Neuronal stem cell (in vitro differentiated cells): ENCODE measurements around the gene CPT1C.

ENCODE experiments used
- DNase-seq: peaks from one replicate; pipeline ENCODE4 v3.0.0-alpha.2; 2013; ENCODE audit warnings: low spot score
- H2AFZ ChIP-seq: one replicate; pipeline ENCODE4 v1.6.1; 2013; ENCODE audit warnings: mild to moderate bottlenecking, low read length, inconsistent platforms
- H2AK5ac ChIP-seq: 2 replicates; pipeline ENCODE4 v1.6.1; 2013; ENCODE audit warnings: low read depth, mild to moderate bottlenecking, inconsistent platforms, low read length, moderate library complexity, mixed read lengths
- H2BK120ac ChIP-seq: 2 replicates; pipeline ENCODE4 v1.6.1; 2013; ENCODE audit warnings: low read depth, mild to moderate bottlenecking, inconsistent platforms, low read length, moderate library complexity, mixed read lengths
- H2BK12ac ChIP-seq: one replicate; pipeline ENCODE4 v1.6.1; 2013; ENCODE audit warnings: low read length, inconsistent platforms
- H2BK15ac ChIP-seq: 2 replicates; pipeline ENCODE4 v1.6.1; 2013; ENCODE audit warnings: mild to moderate bottlenecking, low read length, inconsistent platforms, mixed read lengths
- H2BK5ac ChIP-seq: one replicate; pipeline ENCODE4 v1.6.1; 2013; ENCODE audit warnings: inconsistent platforms, mild to moderate bottlenecking, low read length, moderate library complexity
- H3K14ac ChIP-seq: one replicate; pipeline ENCODE4 v1.6.1; 2013; ENCODE audit warnings: low read length, inconsistent platforms
- H3K18ac ChIP-seq: 2 replicates; pipeline ENCODE4 v1.6.1; 2013; ENCODE audit warnings: low read length, inconsistent platforms
- H3K23ac ChIP-seq: 2 replicates; pipeline ENCODE4 v1.6.1; 2013; ENCODE audit warnings: low read depth, mild to moderate bottlenecking, mixed read lengths, low read length, inconsistent platforms; ENCODE audit not compliant: poor library complexity
- H3K27ac ChIP-seq: replicated peaks from 3 replicates; pipeline ENCODE4 v1.5.1; 2013; ENCODE audit warnings: low read length, inconsistent platforms
- H3K27me3 ChIP-seq, 3 experiments: 2 replicates each; pipeline ENCODE4 v1.6.1; 2013; ENCODE audit warnings: low read length in 3 of 3, mild to moderate bottlenecking in 2 of 3, inconsistent platforms in 1 of 3, low read depth in 1 of 3, mixed read lengths in 1 of 3, moderate library complexity in 1 of 3; ENCODE audit not compliant: control insufficient read depth in 3 of 3, insufficient read depth in 3 of 3
- H3K36me3 ChIP-seq, 2 donors: replicated peaks in 1 of 2; 2 replicates each; pipeline ENCODE4 v1.6.1; 2013; ENCODE audit warnings: low read length in 2 of 2; ENCODE audit not compliant: control insufficient read depth in 2 of 2, insufficient read depth in 2 of 2
- H3K4ac ChIP-seq: 2 replicates; pipeline ENCODE4 v1.6.1; 2013; ENCODE audit warnings: inconsistent platforms, mild to moderate bottlenecking, low read length, moderate library complexity
- H3K4me1 ChIP-seq, 2 donors: 1 replicate in 1 of 2; 2 replicates in 1 of 2; pipeline ENCODE4 v1.6.1; 2013; ENCODE audit warnings: low read length in 2 of 2, low read depth in 1 of 2; ENCODE audit not compliant: control insufficient read depth in 2 of 2, insufficient read depth in 1 of 2
- H3K4me2 ChIP-seq: one replicate; pipeline ENCODE4 v1.6.1; 2013; ENCODE audit warnings: mild to moderate bottlenecking, low read length, inconsistent platforms; ENCODE audit not compliant: insufficient read depth, poor library complexity, severe bottlenecking
- H3K4me3 ChIP-seq, 2 donors: 2 replicates each; pipeline ENCODE4 v1.5.1; 2013; ENCODE audit warnings: low read length in 2 of 2, mild to moderate bottlenecking in 2 of 2, inconsistent platforms in 1 of 2, moderate library complexity in 1 of 2
- H3K79me1 ChIP-seq: one replicate; pipeline ENCODE4 v1.6.1; 2013; ENCODE audit warnings: low read depth, mild to moderate bottlenecking, inconsistent platforms, low read length, moderate library complexity
- H3K9ac ChIP-seq: one replicate; pipeline ENCODE4 v1.6.1; 2013; ENCODE audit warnings: mild to moderate bottlenecking, low read depth, low read length, inconsistent platforms; ENCODE audit not compliant: poor library complexity
- H3K9me3 ChIP-seq, 2 donors: replicated peaks in 1 of 2; 2 replicates each; pipeline versions ENCODE3 to v1.6.1; 2013; ENCODE audit warnings: low read length in 2 of 2, mild to moderate bottlenecking in 2 of 2, inconsistent platforms in 1 of 2, low read depth in 1 of 2, mixed read lengths in 1 of 2, moderate library complexity in 1 of 2; ENCODE audit not compliant: control insufficient read depth in 2 of 2, insufficient read depth in 1 of 2
- H4K8ac ChIP-seq: one replicate; pipeline ENCODE4 v1.6.1; 2013; ENCODE audit warnings: low read depth, mild to moderate bottlenecking, inconsistent platforms, low read length, moderate library complexity
- H4K91ac ChIP-seq: one replicate; pipeline ENCODE4 v1.6.1; 2013; ENCODE audit warnings: low read length, low read depth, mild to moderate bottlenecking, inconsistent platforms; ENCODE audit not compliant: poor library complexity
- WGBS, 2 donors: extraction: QIAGEN DNeasy Blood & Tissue Kit; methylation state at CpG; one replicate each; pipeline ENCODE4 v1.1.7; 2013; ENCODE audit warnings: missing lambda C conversion rate in 2 of 2, mixed read lengths in 1 of 2; ENCODE audit not compliant: insufficient read length in 2 of 2, insufficient replicate concordance in 1 of 2; ENCODE audit errors: extremely low coverage in 2 of 2; 5-methylcytosine and 5-hydroxymethylcytosine counted together

Gene CPT1C

GRCh38 chr19:49657493-49658138, 33.3 kb upstream of the CPT1C start:
- Histone ChIP-seq H3K27ac (no peak overlapping the region), H3K9me3 (peaks cover 4 to 5% of the 10 kb centered on the region in 2 donors), H3K14ac (no peak overlapping the region), H2BK5ac (peak overlapping the region; percentile 75), H4K8ac (no peak overlapping the region), H3K4ac (no peak overlapping the region), H3K4me1 (no peaks in the 10 kb centered on the region), H2AK5ac (no peak overlapping the region), H3K27me3 (no peaks in the 10 kb centered on the region), H3K4me2 (no peak overlapping the region), H3K18ac (no peak overlapping the region), H3K9ac (no peak overlapping the region), H2BK15ac (no peak overlapping the region), H3K36me3 (peaks cover 74 to 99% of the 10 kb centered on the region in 2 donors), H3K4me3 (no peak overlapping the region), H2BK120ac (no peak overlapping the region), H2AFZ (no peak overlapping the region), H4K91ac (no peak overlapping the region), H3K79me1 (peaks cover 20% of the 10 kb centered on the region), H2BK12ac (no peak overlapping the region), H3K23ac (no peak overlapping the region)
- WGBS, 2 donors = no CpG with 5 or more reads among the region's 22 CpGs
- no peak for DNase-seq

GRCh38 chr19:49658139-49658517, 32.8 kb upstream of the CPT1C start:
- Histone ChIP-seq H3K9me3 (peaks cover 4 to 5% of the 10 kb centered on the region in 2 donors), H2AFZ (no peak overlapping the region), H3K36me3 (peaks cover 74 to 99% of the 10 kb centered on the region in 2 donors), H2BK120ac (no peak overlapping the region), H3K9ac (no peak overlapping the region), H3K4ac (no peak overlapping the region), H3K79me1 (peaks cover 15% of the 10 kb centered on the region), H2AK5ac (no peak overlapping the region), H4K8ac (no peak overlapping the region), H3K23ac (no peak overlapping the region), H4K91ac (no peak overlapping the region), H2BK12ac (no peak overlapping the region), H2BK15ac (no peak overlapping the region), H3K27me3 (no peaks in the 10 kb centered on the region), H3K27ac (no peak overlapping the region), H3K14ac (no peak overlapping the region), H2BK5ac (no peak overlapping the region), H3K4me1 (no peaks in the 10 kb centered on the region), H3K4me3 (no peak overlapping the region), H3K4me2 (no peak overlapping the region), H3K18ac (no peak overlapping the region)
- no CpG with 5 or more reads among the region's 15 CpGs for WGBS, 2 donors
- DNase-seq = no peak

DNA sequence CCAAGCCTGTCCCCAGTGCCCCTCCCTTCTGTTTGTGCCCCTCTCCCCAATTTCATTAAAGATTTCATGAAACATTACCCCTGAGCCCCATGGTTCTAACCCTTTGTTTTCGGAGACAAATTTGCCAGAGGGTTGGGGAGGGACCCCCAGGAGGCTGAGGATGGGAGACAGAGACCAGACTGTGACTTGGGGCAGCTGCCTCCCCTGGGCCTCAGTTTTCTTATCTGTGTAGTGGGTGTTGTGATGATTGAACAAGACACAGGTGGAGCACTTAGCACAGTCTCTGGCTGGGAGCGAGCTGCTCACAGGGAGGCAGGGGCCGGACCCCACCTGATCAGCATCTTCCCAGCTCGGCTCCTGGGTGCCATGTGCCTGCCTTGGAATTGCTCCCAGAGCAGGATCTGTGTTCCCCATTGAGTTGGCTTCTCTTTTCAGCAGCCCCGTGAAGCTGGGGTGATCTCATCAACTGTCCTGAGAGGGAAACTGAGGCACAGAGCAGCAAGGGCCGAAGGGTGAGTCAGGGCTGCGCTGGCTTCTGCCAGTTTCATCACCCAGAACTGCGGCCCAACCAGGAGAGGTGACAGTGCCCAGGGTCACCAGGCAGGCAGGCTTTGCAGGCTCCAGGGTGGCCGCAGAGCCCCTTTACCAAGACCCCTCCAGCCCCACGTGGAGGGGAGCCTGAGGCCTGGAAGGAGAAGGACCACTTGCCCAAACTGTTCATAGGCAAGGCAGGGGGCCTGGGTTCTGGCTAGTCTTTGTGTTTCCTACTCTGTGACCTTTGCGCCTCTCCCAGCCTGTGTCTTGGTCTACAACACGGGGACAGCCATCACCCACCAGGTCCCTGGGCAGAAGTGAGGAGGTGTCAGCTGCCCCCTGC, 32.1 kb upstream of the CPT1C start:
- H3K36me3 ChIP-seq = peaks cover 70 to 95% of the 10 kb centered on the region in 2 donors
- no peak overlapping the region for H4K8ac ChIP-seq
- peak overlapping the region; percentile 43 for H2BK12ac ChIP-seq
- H3K9me3 ChIP-seq = peaks cover 4 to 5% of the 10 kb centered on the region in 2 donors
- no peak for DNase-seq
- H2AK5ac ChIP-seq = no peak overlapping the region
- H3K4me1 ChIP-seq = no peaks in the 10 kb centered on the region
- no peak overlapping the region for H3K4me2 ChIP-seq
- peaks cover 10% of the 10 kb centered on the region for H3K79me1 ChIP-seq
- H3K23ac ChIP-seq = no peak overlapping the region
- no peak overlapping the region for H3K4ac ChIP-seq
- no peak overlapping the region for H3K18ac ChIP-seq
- no peak overlapping the region for H3K27ac ChIP-seq
- no peaks in the 10 kb centered on the region for H3K27me3 ChIP-seq
- WGBS, 2 donors = no CpG with 5 or more reads among the region's 12 CpGs
- no peak overlapping the region for H3K9ac ChIP-seq
- H2BK15ac ChIP-seq = no peak overlapping the region
- H2AFZ ChIP-seq = no peak overlapping the region
- H2BK120ac ChIP-seq = no peak overlapping the region
- H3K4me3 ChIP-seq = no peak overlapping the region
- H4K91ac ChIP-seq = no peak overlapping the region
- H3K14ac ChIP-seq = no peak overlapping the region
- no peak overlapping the region for H2BK5ac ChIP-seq

- H2BK12ac ChIP-seq = no peak overlapping the region
- H2AK5ac ChIP-seq = no peak overlapping the region
- no peak overlapping the region for H3K18ac ChIP-seq
- H2AFZ ChIP-seq = no peak overlapping the region
- no peak overlapping the region for H3K4me3 ChIP-seq
- no peak overlapping the region for H4K91ac ChIP-seq
- H3K4me2 ChIP-seq = no peak overlapping the region
- H3K9me3 ChIP-seq = peaks cover 4 to 5% of the 10 kb centered on the region in 2 donors
- H2BK5ac ChIP-seq = no peak overlapping the region
- no peak overlapping the region for H2BK15ac ChIP-seq
- DNase-seq = no peak
- no CpG with 5 or more reads among the region's 15 CpGs for WGBS, 2 donors
- H2BK120ac ChIP-seq = no peak overlapping the region
- no peak overlapping the region for H3K9ac ChIP-seq
- H3K27ac ChIP-seq = no peak overlapping the region
- H3K14ac ChIP-seq = no peak overlapping the region
- no peaks in the 10 kb centered on the region for H3K27me3 ChIP-seq
- H3K4ac ChIP-seq = no peak overlapping the region
- no peaks in the 10 kb centered on the region for H3K4me1 ChIP-seq
- H3K23ac ChIP-seq = no peak overlapping the region
- H3K36me3 ChIP-seq = peaks cover 56 to 79% of the 10 kb centered on the region in 2 donors
- no peak overlapping the region for H4K8ac ChIP-seq
- peaks cover 2% of the 10 kb centered on the region for H3K79me1 ChIP-seq
These were observed 30.5 kb upstream of the CPT1C start for GRCh38 chr19:49660338-49660961.
